Endodermal cell (in vitro differentiated cells): ENCODE results near the gene ARHGDIA. TPM values are rescaled to one million over a fixed set of nuclear protein-coding genes. Genes with fewer than 3 reads are reported as not detected.

Source experiments
- DNase-seq: peaks from one replicate; pipeline ENCODE4 v3.0.0-alpha.2; 2017
- H3K27ac ChIP-seq: 2 replicates; pipeline ENCODE4 v1.5.1; 2013; ENCODE audit warnings: mild to moderate bottlenecking, low read depth, low read length, moderate library complexity
- H3K27me3 ChIP-seq: 2 replicates; pipeline ENCODE4 v1.6.1; 2013; ENCODE audit warnings: mild to moderate bottlenecking, low read length, moderate library complexity; ENCODE audit not compliant: insufficient read depth, control insufficient read depth, poor library complexity, severe bottlenecking
- H3K36me3 ChIP-seq: 2 replicates; pipeline ENCODE4 v1.7.0; 2013; ENCODE audit warnings: mild to moderate bottlenecking, low read length, moderate library complexity; ENCODE audit not compliant: control insufficient read depth, insufficient read depth
- H3K4me1 ChIP-seq: one replicate; pipeline ENCODE4 v1.7.0; 2013; ENCODE audit warnings: low read length; ENCODE audit not compliant: control insufficient read depth, insufficient read depth
- H3K4me3 ChIP-seq: 2 replicates; pipeline ENCODE4 v1.5.1; 2013; ENCODE audit warnings: mild to moderate bottlenecking, low read length, moderate library complexity
- H3K9ac ChIP-seq: 2 replicates; pipeline ENCODE4 v1.6.1; 2013; ENCODE audit warnings: mild to moderate bottlenecking, low read length, moderate library complexity; ENCODE audit not compliant: poor library complexity, severe bottlenecking; ENCODE audit errors: extremely low read depth
- H3K9me3 ChIP-seq: 2 replicates; pipeline ENCODE4 v1.6.1; 2013; ENCODE audit warnings: mild to moderate bottlenecking, low read length, moderate library complexity; ENCODE audit not compliant: control insufficient read depth
- H3K27ac Mint-ChIP-seq: 2 replicates; pipeline ENCODE4 v1.8.0; 2020; ENCODE audit warnings: mixed read lengths
- H3K27me3 Mint-ChIP-seq: 2 replicates; pipeline ENCODE4 v1.8.0; 2021; ENCODE audit warnings: mild to moderate bottlenecking, mixed read lengths; ENCODE audit not compliant: insufficient read depth
- H3K36me3 Mint-ChIP-seq: 2 replicates; pipeline ENCODE4 v1.8.0; 2020; ENCODE audit warnings: low read depth, mixed read lengths
- H3K4me1 Mint-ChIP-seq: 2 replicates; pipeline ENCODE4 v1.8.0; 2020; ENCODE audit warnings: mixed read lengths
- H3K4me3 Mint-ChIP-seq: 2 replicates; pipeline ENCODE4 v1.8.0; 2020; ENCODE audit warnings: mild to moderate bottlenecking, moderate library complexity, mixed read lengths
- H3K9me3 Mint-ChIP-seq: 2 replicates; pipeline ENCODE4 v1.8.0; 2020; ENCODE audit warnings: mild to moderate bottlenecking, mixed read lengths
- CTCF ChIP-seq: fragments of 200-600 bp; sonication (generic); conservative IDR thresholded peaks from 2 replicates; pipeline ENCODE4 v1.5.0; 2021; ENCODE audit warnings: antibody characterized with exemption, mild to moderate bottlenecking
- WGBS, 2 experiments: methylation state at CpG; one replicate each; pipeline versions ENCODE4 v1.1.5 to v1.1.7; 2013; ENCODE audit warnings: missing lambda C conversion rate in 2 of 2, mixed read lengths in 1 of 2; ENCODE audit not compliant: insufficient coverage in 1 of 2, insufficient read length in 1 of 2; 5-methylcytosine and 5-hydroxymethylcytosine counted together
- total RNA-seq, 2 donors: library from RNA; stranded (reverse); fragmentation: NEBNext Ultra II Directional in 1 of 2; extraction: Animal tissue kit (Norgen Biotek cat#: 25700) in 1 of 2; gene quantifications; 2 replicates in 1 of 2; 3 replicates in 1 of 2; pipeline ENCODE4 v1.2.1, GENCODE V29; 2021

ARHGDIA gene
- total RNA-seq, 2 donors from 2014 or later: 240 to 254 TPM

DNA sequence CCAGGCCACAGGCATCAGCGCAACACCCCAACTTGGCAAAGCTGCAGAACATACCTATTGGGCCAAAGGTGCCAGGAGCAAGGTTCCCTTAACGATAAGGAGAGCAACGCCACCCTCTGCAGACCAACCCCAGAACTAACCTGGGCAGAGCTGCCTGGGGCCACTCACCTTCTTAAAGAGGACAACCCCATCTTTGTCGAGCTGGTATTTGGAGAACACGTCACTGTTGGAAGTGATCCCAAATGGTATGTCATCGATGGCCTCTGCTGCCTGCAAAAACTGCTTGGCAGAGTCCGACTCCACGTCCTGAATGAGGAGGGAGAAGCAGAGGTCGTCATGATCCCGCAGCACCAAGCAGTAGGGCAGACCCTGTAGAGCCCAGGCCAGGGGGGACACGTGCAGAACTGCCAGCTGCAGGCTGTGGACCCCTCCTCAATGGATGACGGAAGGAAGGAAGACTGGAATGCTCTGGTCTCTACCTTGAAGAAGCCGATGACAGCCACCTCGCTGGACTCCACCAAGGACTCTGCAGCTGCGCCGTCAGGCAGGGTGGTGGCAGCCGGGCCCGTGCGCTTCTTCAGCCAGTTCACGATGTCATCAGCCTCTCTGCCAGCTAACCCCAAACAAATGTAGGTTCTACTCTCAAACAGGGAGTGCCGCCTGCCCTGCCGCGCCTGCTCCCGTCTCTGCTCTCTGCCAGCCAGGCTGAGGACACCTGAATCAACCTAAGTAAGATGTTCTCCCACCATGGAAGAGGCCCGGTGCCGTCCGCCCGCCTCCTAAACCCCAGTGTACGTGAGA, 16.0 kb downstream of the ARHGDIA start:
- H3K36me3 ChIP-seq: peaks cover 84% of the 10 kb centered on the region
- H3K36me3 Mint-ChIP-seq: peaks cover 75% of the 10 kb centered on the region
- no peak overlapping the region for H3K9ac ChIP-seq
- H3K9me3 ChIP-seq: no peaks in the 10 kb centered on the region
- no peaks in the 10 kb centered on the region for H3K9me3 Mint-ChIP-seq
- peak; percentile 53 for TF ChIP-seq CTCF
- H3K4me1 Mint-ChIP-seq: peaks cover 6% of the 10 kb centered on the region
- H3K27me3 ChIP-seq: no peaks in the 10 kb centered on the region
- WGBS, 2 experiments: 97% methylated on average over 25 to 28 of the region's 29 CpGs
- no peaks in the 10 kb centered on the region for H3K27me3 Mint-ChIP-seq
- H3K4me3 ChIP-seq: no peak overlapping the region
- DNase-seq: peak; percentile 75
- H3K4me3 Mint-ChIP-seq: no peak overlapping the region
- H3K4me1 ChIP-seq: peaks cover 8% of the 10 kb centered on the region
- H3K27ac Mint-ChIP-seq: peak overlapping the region; percentile 36
- H3K27ac ChIP-seq: no peak overlapping the region

GRCh38 chr17:81852237-81852636, 18.9 kb downstream of the ARHGDIA start:
- H3K4me3 ChIP-seq: no peak overlapping the region
- no peaks in the 10 kb centered on the region for H3K4me1 Mint-ChIP-seq
- no peaks in the 10 kb centered on the region for H3K4me1 ChIP-seq
- no peaks in the 10 kb centered on the region for H3K9me3 Mint-ChIP-seq
- DNase-seq: no peak
- H3K27ac Mint-ChIP-seq: no peak overlapping the region
- H3K9ac ChIP-seq: no peak overlapping the region
- no peak for TF ChIP-seq CTCF
- H3K27ac ChIP-seq: no peak overlapping the region
- H3K36me3 ChIP-seq: peaks cover 77% of the 10 kb centered on the region
- no peaks in the 10 kb centered on the region for H3K27me3 ChIP-seq
- H3K36me3 Mint-ChIP-seq: peaks cover 57% of the 10 kb centered on the region
- no peaks in the 10 kb centered on the region for H3K27me3 Mint-ChIP-seq
- 95 to 99% methylated on average over 8 to 12 of the region's 12 CpGs for WGBS, 2 experiments
- H3K9me3 ChIP-seq: no peaks in the 10 kb centered on the region
- H3K4me3 Mint-ChIP-seq: no peak overlapping the region

DNA sequence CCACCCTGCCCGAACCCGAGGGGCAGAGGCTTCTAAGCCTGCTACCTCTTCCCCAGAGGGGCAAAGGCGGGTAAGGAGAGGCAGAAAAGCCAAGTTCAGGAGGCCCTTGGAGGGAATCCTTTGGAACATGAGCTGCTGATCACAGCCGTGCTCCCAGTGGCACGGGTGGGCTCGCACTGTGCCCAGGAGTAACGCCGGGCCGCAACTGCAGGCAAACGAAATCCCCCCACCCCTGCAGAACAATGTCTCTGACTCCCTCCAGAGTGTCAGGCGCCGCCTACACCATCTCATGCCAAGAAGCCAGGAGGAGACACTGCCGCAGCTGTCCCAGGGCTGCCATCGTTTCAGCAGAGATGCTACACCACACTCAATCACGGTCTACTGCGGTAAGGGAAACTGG, 19.7 kb downstream of the ARHGDIA start:
- H3K9ac ChIP-seq: no peak overlapping the region
- no peak overlapping the region for H3K27ac Mint-ChIP-seq
- H3K9me3 ChIP-seq: no peaks in the 10 kb centered on the region
- H3K4me3 Mint-ChIP-seq: no peak overlapping the region
- DNase-seq: no peak
- no peaks in the 10 kb centered on the region for H3K9me3 Mint-ChIP-seq
- no peaks in the 10 kb centered on the region for H3K4me1 ChIP-seq
- WGBS, 2 experiments: 95 to 97% methylated on average over 16 of the region's 16 CpGs
- no peaks in the 10 kb centered on the region for H3K4me1 Mint-ChIP-seq
- H3K36me3 ChIP-seq: peaks cover 82% of the 10 kb centered on the region
- TF ChIP-seq CTCF: no peak
- H3K36me3 Mint-ChIP-seq: peaks cover 62% of the 10 kb centered on the region
- H3K27me3 Mint-ChIP-seq: no peaks in the 10 kb centered on the region
- H3K27ac ChIP-seq: no peak overlapping the region
- H3K27me3 ChIP-seq: no peaks in the 10 kb centered on the region
- no peak overlapping the region for H3K4me3 ChIP-seq
